Medulla oblongata (tissue), 1 donor: ENCODE data around the gene MTCL3.

Experiments
- DNase-seq: peaks from one replicate; pipeline ENCODE4 v3.0.0-alpha.2; 2015; ENCODE audit errors: extremely low spot score

Gene MTCL3

DNA sequence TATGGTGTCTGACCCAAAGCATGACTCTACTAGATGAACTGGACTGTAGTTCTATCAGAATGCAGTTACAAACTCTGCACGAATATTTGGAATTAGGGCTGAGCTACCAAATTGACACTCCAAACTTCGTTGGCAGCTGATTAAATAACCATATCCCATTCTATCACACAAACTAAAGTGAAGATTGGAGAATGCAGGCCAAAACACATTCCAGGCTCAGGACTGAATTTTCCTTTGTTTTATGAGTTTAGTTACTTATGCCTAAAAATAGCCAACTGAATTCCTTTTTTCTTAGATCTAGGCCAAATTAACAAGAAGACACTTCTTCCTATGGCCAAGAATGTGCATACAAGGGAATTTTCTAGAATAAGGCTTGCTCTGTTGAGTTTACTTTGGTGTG lies 50.2 kb downstream of the MTCL3 start:
- DNase-seq = no peak

GRCh38 chr6:127466416-127466815 lies 52.7 kb downstream of the MTCL3 start:
- DNase-seq = no peak

GRCh38 chr6:127464881-127465459 lies 54.2 kb downstream of the MTCL3 start:
- DNase-seq = peak; percentile 83

DNA sequence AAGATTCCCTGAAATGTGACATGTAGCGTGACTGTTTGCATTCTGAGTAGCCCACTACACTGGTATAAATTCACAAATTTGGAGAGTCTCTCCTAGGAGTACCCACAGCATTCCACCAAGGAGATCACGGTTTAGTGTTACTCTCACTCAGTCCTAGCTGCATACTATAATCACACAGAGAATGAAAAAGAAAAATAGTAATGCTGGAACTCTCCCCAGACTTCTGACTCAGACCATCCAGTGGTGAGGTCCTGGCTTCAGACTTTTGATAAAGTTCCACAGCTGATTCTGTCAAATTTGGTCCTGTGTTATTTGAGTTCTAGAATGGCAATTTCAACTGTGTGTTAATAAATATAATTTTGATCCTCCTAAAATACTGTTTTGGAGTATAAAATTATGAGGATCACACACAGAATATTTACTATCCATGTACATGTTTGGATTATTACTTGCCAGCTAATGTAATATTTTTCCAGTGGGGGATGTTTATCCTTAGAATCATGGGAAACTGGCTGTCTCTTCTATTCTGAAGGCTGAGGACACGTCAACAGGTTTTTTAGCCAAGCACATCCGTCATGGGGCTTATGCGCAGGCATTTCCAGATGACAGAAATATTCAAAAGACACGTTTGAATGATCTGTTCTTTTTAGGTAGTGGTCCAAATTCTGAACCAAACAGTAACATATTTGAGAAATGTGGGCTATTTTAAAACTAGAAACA lies 54.8 kb downstream of the MTCL3 start:
- DNase-seq = no peak

DNA sequence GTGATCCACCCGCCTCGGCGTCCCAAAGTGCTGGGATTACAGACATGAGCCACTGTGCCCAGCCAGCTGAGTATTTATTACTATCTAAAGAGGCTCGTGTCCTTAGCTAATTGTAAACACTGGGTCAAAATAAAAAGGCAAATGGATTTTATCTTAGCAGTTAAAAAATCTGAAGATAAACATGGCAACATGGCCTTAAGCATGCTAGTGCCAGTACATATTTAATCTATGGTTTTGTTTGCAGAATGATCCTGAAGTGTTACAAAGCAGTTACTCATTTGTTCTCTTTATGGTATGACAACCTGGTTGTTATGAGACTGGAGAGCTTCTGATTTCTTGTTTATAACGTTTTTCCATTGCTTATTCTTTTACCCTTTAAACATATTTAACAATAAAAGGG lies 56.1 kb downstream of the MTCL3 start:
- DNase-seq = no peak

- no peak for DNase-seq
These were observed 56.8 kb downstream of the MTCL3 start for GRCh38 chr6:127462376-127462775.

- DNase-seq = no peak
These were observed 58.7 kb downstream of the MTCL3 start for GRCh38 chr6:127460465-127460864.

- peak; percentile 55 for DNase-seq
These were observed 59.9 kb downstream of the MTCL3 start, which contains the start of gene KIAA0408 for GRCh38 chr6:127459231-127459641. TSS of gene KIAA0408 (minus strand) at chr6:127459389. CDS start at chr6:127453981, 5,408 bp downstream.

GRCh38 chr6:127458817-127459216 lies 60.3 kb downstream of the MTCL3 start:
- DNase-seq = no peak

GRCh38 chr6:127458222-127458621 lies 60.9 kb downstream of the MTCL3 start:
- no peak for DNase-seq

GRCh38 chr6:127457456-127458064 lies 61.6 kb downstream of the MTCL3 start:
- DNase-seq = peak; percentile 78

DNA sequence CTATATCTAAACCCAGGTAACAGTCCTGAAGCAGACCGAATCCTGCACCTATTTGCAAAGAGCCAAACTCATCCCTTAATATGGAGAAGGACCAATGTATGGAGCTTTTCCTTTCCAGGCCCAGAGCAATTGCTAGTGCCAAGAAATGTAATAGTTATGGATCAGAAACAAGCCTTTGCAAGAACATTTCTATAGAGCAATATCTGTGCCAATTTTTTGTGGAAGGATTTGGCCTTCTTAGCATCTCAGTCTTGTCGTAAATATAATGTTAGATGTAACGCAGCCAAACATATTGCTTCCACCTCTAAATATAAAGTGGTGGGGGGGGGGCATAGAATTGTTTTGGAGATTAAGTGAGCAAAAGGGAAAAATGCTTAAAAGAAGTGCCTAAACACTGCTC lies 62.7 kb downstream of the MTCL3 start:
- DNase-seq = no peak

DNA sequence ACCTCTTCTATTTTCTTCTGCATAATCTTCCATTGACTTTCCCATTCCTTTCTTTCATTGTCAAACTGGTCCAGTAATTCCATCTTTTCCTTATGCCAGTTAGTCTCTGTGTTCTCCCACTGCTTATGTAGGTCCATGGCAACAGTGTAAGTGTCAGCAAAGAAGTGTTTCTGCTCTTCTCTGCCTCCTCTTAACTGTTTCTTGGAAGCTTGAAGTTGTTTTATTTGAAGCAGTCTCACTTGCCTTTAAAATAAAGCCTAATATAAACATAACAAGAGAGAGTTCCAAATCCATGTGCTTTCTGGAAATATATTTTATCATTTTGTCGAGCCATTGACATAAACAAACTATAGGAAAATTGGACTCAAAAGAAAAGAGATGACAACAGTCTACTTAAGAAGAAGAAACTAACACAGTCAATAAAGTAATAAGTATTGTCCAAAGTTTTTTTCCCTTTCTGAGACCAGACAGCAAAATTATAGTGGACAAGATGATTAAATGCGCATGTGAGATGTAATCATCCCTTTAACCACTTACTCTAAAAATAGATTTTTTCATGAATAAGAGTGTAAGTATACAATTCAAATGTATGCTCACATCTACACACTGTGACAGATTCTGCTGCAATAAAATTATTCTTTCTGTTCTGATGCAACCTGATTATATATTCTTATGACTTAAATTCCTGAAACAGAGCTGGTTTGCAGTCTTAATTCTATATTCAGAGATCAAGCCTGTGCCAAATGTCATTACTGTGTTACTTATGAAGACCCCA lies 65.1 kb downstream of the MTCL3 start:
- DNase-seq = no peak

DNA sequence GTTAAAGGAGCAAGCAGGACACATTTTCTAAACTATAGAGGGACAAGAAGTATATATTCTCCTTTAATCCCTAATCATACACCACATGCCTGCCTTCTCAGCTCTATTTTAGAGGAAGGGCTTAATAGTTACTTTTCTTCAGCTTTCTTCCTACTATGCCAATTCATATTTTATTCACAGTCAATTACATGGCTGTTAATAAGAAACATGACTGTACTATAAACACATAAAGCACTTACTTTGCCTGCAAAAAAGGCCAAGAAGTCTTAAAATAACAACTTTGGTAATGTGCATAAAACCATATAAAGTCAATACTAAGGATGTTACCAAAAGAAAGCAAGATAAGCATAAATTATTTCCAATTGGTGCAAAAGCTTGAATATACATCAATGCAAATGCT lies 66.3 kb downstream of the MTCL3 start:
- DNase-seq = no peak

- DNase-seq = no peak
These were observed 67.7 kb downstream of the MTCL3 start for GRCh38 chr6:127451388-127451787.

DNA sequence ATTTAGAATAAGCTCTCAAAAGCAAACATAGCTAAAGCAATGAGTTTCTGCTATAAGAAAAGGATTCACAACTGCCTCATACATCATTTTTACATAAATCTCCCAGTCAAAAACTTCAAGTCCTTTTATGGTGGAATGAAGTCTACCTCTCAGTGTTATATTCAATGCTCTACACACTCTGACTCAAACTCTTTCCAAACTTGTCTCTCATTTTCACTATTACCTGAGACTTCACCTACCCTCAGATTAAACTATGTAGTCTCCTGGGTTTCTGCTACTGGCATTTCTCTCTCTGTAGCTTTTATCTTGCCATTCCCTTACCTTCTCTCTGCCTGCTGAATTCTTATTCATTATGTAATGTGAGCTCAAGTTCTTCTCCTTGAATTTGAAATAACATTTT lies 71.4 kb downstream of the MTCL3 start:
- no peak for DNase-seq

DNA sequence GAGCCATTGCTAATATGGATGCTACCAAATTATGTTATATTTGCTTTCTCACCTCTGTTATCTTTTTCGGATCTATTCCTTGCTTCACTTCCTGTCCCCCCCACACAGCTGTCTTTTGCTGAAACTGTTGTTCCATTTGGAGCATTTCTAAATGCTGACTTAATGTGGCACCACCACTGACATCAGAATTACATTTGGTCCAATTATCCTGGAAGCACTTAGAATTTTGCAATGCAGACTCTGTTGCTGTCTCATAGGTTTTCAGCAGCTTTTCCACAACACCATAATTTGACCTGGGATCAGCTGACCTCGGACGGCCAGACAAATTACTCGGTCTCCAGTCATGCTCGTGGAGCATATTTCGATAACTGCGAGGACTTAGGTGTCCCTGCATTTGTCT lies 72.8 kb downstream of the MTCL3 start:
- DNase-seq = no peak

GRCh38 chr6:127441881-127442280 lies 77.3 kb downstream of the MTCL3 start:
- DNase-seq = no peak

DNA sequence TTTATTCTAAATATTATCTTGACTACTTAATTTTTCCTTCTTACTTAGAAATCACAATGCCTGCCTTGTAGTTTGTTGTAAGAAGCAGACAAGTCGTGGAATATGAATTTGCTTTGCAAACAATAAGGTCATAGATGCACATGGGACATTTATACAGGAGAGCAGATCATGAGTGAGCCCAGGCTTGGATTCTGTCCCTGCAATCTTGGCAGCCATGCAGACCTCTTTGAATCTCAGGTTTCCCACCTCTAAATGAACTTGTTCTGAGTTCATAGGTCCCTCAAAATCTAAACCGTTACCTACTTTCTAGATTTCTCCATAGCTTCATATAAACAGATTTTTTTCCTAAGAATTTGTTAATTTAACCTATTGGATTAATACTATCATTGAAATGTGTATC lies 79.4 kb downstream of the MTCL3 start:
- DNase-seq = no peak

DNA sequence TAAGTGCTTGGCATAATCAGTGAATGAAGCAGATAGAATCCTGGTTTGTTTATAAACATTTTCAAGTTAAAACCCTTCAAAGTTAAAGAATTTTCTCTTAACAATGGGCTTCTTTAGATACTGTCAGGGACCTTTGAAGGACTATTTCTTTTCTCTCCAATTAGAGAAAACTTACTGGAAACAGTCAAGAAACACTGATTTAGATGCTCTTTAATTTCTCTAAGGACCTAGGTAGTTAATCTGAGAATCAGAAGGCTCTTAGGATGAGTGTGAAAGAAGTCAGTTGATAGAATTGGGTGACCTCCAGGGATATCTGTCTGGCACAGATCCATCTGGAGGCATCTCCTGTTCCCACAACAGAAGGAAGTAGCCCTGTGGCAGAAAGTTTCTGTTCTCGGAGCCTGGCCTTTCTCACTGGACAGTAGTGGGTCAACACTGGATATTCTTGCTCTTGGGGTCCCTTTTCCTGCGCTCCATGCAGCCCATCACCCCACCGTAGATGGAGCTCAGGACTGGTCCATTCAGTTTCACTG lies 82.5 kb downstream of the MTCL3 start:
- DNase-seq = no peak

DNA sequence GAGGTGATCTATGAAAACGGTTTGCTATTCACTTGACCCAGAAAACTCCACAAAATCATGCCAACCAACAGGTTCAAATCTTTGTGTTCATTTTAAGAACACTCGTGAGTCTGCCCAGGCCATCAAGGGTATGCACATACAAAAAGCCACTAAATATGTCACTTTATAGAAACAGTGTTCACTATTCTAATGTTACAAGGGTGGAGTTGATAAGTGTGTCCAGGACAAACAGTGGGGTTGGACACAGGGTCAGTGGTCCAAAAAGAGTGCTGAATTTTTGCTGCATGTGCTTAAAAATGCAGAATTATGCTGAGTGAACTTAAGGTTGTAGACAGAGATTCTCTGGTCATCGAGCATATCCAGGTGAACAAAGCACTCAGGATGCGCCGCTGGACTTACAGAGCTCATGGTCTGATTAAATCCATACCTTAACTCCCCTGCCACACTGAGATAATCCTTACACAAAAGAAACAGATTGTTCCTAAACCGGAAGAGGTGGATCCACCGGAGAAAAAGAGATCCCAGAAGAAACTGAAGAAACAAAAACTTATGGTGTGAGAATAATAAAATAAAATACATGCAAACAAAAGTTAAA lies 83.4 kb downstream of the MTCL3 start:
- DNase-seq = no peak

- no peak for DNase-seq
These were observed 84.5 kb downstream of the MTCL3 start for GRCh38 chr6:127434651-127435050.
